ENCODE data around the gene TMIE. TPM values are rescaled to one million over a fixed set of nuclear protein-coding genes. Genes with fewer than 3 reads are reported as not detected.

TMIE gene
- total and polyA plus RNA-seq, 7 donors = 0.63 to 1.8 (median 1.3) TPM; not detected in 3

DNA sequence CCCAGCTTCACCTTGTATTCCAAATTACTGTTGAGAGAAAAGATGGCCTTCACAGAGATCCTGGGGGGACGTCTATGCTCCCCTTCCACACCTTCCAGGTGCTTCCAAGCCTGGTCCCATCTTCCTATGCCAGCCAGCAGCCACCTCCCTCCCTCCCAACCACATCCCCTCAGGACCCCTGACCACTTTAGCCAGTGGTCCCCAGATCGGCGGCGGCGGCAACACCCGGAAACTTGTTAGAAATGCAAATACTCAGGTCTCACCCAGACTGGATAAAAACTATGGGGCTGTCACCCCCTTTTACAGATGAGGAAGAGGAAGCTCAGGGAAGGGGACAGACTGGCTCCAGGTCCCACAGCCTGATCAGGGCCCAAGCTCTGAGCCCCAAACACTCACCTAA is 54.5 kb downstream of the TMIE start:
- DNase-seq = no peak
- intact Hi-C loops (cut with DNase I) = no loop called here
- H3K4me1 ChIP-seq = no peaks in the 10 kb centered on the region
- H3K27ac ChIP-seq = no peak overlapping the region
- H3K9me3 ChIP-seq = no peaks in the 10 kb centered on the region
- H3K27me3 ChIP-seq = no peaks in the 10 kb centered on the region
- whole genome bisulfite sequencing, 2 donors = 93 to 95% methylated on average over 6 of the region's 6 CpGs
- no peaks in the 10 kb centered on the region for H3K36me3 ChIP-seq
- H3K4me3 ChIP-seq = no peak overlapping the region
- TF ChIP-seq, protein P1, sequence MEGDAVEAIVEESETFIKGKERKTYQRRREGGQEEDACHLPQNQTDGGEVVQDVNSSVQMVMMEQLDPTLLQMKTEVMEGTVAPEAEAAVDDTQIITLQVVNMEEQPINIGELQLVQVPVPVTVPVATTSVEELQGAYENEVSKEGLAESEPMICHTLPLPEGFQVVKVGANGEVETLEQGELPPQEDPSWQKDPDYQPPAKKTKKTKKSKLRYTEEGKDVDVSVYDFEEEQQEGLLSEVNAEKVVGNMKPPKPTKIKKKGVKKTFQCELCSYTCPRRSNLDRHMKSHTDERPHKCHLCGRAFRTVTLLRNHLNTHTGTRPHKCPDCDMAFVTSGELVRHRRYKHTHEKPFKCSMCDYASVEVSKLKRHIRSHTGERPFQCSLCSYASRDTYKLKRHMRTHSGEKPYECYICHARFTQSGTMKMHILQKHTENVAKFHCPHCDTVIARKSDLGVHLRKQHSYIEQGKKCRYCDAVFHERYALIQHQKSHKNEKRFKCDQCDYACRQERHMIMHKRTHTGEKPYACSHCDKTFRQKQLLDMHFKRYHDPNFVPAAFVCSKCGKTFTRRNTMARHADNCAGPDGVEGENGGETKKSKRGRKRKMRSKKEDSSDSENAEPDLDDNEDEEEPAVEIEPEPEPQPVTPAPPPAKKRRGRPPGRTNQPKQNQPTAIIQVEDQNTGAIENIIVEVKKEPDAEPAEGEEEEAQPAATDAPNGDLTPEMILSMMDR (IDR thresholded peaks at IDR 0.05) = no peak
- TF ChIP-seq POLR2A (IDR thresholded peaks at IDR 0.05) (no peak), EP300 (IDR thresholded peaks at IDR 0.05) (no peak), POLR2AphosphoS5 (IDR thresholded peaks at IDR 0.05) (no peak)

DNA sequence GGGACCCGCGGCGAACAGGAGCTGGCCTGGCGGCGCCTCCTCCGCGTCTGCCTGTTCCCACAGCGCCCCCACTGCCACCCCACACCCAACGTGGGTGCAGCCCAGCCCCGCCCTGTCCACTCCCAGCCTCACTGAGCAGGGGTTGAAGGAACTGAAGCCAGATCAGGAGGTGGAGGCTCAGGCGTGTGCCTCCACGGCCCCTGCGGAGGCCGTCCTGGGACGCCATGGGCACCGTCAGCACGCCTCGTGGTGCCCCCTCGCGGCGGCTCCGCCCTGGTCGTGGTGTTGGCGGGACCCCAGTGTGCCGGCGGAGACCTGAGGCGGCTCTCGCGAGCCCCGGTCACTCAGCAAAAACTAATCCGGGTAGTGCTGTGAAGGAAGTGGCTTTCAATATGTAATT is 55.5 kb downstream of the TMIE start:
- no peak for DNase-seq
- Histone ChIP-seq H3K4me3 (no peak overlapping the region), H3K27me3 (no peaks in the 10 kb centered on the region), H3K4me1 (no peaks in the 10 kb centered on the region), H3K36me3 (no peaks in the 10 kb centered on the region), H3K27ac (no peak overlapping the region), H3K9me3 (no peaks in the 10 kb centered on the region)
- 89 to 93% methylated on average over 31 of the region's 31 CpGs for WGBS, 2 donors
- no peak for TF ChIP-seq POLR2A (IDR thresholded peaks at IDR 0.05)
- TF ChIP-seq POLR2AphosphoS5 (IDR thresholded peaks at IDR 0.05) = no peak
- TF ChIP-seq, protein P1 (IDR thresholded peaks at IDR 0.05) = no peak
- no peak for TF ChIP-seq EP300 (IDR thresholded peaks at IDR 0.05)
- intact Hi-C loops (cut with DNase I) = no loop called here

DNA sequence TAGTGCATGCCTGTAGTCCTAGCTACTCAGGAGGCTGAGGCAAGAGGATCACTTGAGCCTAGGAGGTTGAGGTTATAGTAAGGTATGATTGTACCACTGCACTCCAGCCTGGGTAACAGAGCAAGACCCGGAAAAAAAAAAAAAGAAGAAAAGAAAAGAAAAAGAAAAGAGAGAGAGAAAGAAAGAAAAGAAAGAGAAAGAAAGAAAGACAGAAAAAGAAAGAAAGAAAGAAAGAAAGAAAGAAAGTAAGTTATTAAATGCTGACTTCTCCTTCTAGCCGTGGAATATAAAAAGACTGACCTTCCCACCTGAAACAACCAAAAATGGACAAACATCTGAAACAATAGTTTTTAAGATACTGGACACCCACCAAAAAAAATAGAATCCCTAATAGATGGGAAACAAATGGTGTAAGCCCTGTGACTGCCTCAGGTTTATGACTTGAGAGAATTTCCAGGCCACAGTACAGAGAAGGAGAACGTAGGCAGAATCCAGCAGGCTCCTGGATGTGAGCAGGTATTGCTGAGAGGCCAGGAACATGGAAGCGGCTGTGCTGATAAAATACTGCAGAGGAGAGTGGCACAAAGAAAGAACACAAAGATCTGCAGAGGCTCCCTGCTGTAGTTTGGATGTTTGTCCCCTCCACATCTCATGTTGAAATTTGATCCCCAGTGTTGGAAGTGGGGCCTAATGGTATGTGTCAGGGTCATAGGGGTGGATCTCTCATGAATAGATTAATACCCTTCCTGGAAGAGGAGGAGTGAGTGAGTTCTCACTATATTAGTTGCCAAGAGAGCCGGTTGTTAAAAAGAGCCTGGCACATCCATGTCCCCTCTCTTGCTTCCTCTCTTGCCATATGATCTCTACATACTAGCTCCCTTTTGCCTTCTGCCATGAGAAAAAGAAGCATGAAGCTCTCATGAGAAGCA is 58.3 kb downstream of the TMIE start:
- 87 to 91% methylated on average over 5 of the region's 5 CpGs for WGBS, 2 donors
- intact Hi-C loops (cut with DNase I) = no loop called here
- no peak for DNase-seq
- H3K27me3 ChIP-seq = no peaks in the 10 kb centered on the region
- H3K36me3 ChIP-seq = no peaks in the 10 kb centered on the region
- no peak overlapping the region for H3K27ac ChIP-seq
- TF ChIP-seq POLR2AphosphoS5 (IDR thresholded peaks at IDR 0.05) (no peak), EP300 (IDR thresholded peaks at IDR 0.05) (no peak), POLR2A (IDR thresholded peaks at IDR 0.05) (no peak)
- TF ChIP-seq, protein P1 (IDR thresholded peaks at IDR 0.05) = no peak
- H3K4me3 ChIP-seq = no peak overlapping the region
- peaks cover 0 to 5% (median 0%) of the 10 kb centered on the region in 4 donors for H3K9me3 ChIP-seq
- no peaks in the 10 kb centered on the region for H3K4me1 ChIP-seq

Small RNAs within 50 kb of the gene (small RNA-seq; reads per million reads assigned to genes)
- 0 reads per million in 3 donors for gene PRSS45

Other genes starting within 250 kb of the TMIE start
- gene LTF, start 236.5 kb upstream of the TMIE start, total RNA-seq = under 1 TPM in 3 of 4 donors, not detected in 1; 0.16 to 0.36 (median 0.28) TPM
- 10 to 100 TPM in 1 of 3 donors, 1 to 10 TPM in 1, not detected in 1; 1.2 to 38.0 TPM for gene LTF, start 236.5 kb upstream of the TMIE start, polyA plus RNA-seq
- not detected for gene RTP3, start 203.4 kb upstream of the TMIE start, total RNA-seq
- gene RTP3, start 203.4 kb upstream of the TMIE start, polyA plus RNA-seq = not detected
- 10 to 100 TPM in 1 of 4 donors, 1 to 10 TPM in 3; 3.6 to 11.1 (median 5.8) TPM for gene LRRC2, start 135.1 kb upstream of the TMIE start, total RNA-seq
- gene LRRC2, start 135.1 kb upstream of the TMIE start, polyA plus RNA-seq = 1 to 10 TPM in 1 of 3 donors, under 1 TPM in 2; 0.46 to 2.4 (median 0.69) TPM
- not detected for gene FAM240A, start 88.9 kb upstream of the TMIE start, total RNA-seq
- gene FAM240A, start 88.9 kb upstream of the TMIE start, polyA plus RNA-seq = not detected
- gene ALS2CL, start 7.7 kb upstream of the TMIE start, total RNA-seq = 10 to 100 TPM in 1 of 4 donors, 1 to 10 TPM in 3; 3.9 to 10.5 (median 4.3) TPM
- gene ALS2CL, start 7.7 kb upstream of the TMIE start, polyA plus RNA-seq = 10 to 100 TPM in 1 of 3 donors, 1 to 10 TPM in 2; 5.4 to 35.0 (median 6.0) TPM
- 1 to 10 TPM in 1 of 4 donors, under 1 TPM in 2, not detected in 1; 0.16 to 1.1 (median 0.81) TPM for gene PRSS50, start 16.5 kb downstream of the TMIE start, total RNA-seq
- under 1 TPM in 1 of 3 donors, not detected in 2; 0.03 TPM for gene PRSS50, start 16.5 kb downstream of the TMIE start, polyA plus RNA-seq
- gene MYL3, start 162.1 kb downstream of the TMIE start, total RNA-seq = 10 to 100 TPM in 1 of 4 donors, 1 to 10 TPM in 3; 1.5 to 10.8 (median 2.7) TPM
- 10 to 100 TPM in 1 of 3 donors, 1 to 10 TPM in 2; 2.4 to 11.8 (median 8.4) TPM for gene MYL3, start 162.1 kb downstream of the TMIE start, polyA plus RNA-seq
- 1 to 10 TPM; 3.6 to 9.0 (median 6.0) TPM for gene PTH1R, start 176.3 kb downstream of the TMIE start, total RNA-seq
- 1 to 10 TPM; 1.2 to 5.2 (median 3.6) TPM for gene PTH1R, start 176.3 kb downstream of the TMIE start, polyA plus RNA-seq